GM21381 (cell line): ENCODE results near the gene BHLHE41.
A peak's percentile ranks its signal among the peaks of the same experiment; 100 is the strongest.

Experiments
- ATAC-seq: cut with Tn5 transposase; IDR thresholded peaks from one replicate; pipeline ENCODE4 v1.9.1; 2021; ENCODE audit warnings: mild to moderate bottlenecking, moderate library complexity; ENCODE audit not compliant: unreplicated experiment

The BHLHE41 gene

GRCh38 chr12:26124446-26125399 is at the start of gene BHLHE41:
BHLHE41 (minus strand) TSS chr12:26125037; CDS start chr12:26124779, 258 bp downstream.
- ATAC-seq: no peak

- ATAC-seq: no peak
Observed at GRCh38 chr12:26172946-26173552, 48.2 kb upstream of the BHLHE41 start.

- ATAC-seq: no peak
Observed at GRCh38 chr12:26172539-26172938, 47.7 kb upstream of the BHLHE41 start.

GRCh38 chr12:26172013-26172412 is 47.2 kb upstream of the BHLHE41 start:
- no peak for ATAC-seq

- ATAC-seq: no peak
Observed at GRCh38 chr12:26164118-26164517, 39.3 kb upstream of the BHLHE41 start.

GRCh38 chr12:26162905-26163304 is 38.1 kb upstream of the BHLHE41 start:
- peak; percentile 85 for ATAC-seq

- no peak for ATAC-seq
Observed at GRCh38 chr12:26162174-26162573, 37.3 kb upstream of the BHLHE41 start.

GRCh38 chr12:26158078-26158764 is 33.4 kb upstream of the BHLHE41 start:
- no peak for ATAC-seq

GRCh38 chr12:26157001-26157400 is 32.2 kb upstream of the BHLHE41 start:
- ATAC-seq: peak; percentile 12

- ATAC-seq: peak; percentile 88
Observed at GRCh38 chr12:26156201-26156871, 31.5 kb upstream of the BHLHE41 start.

- no peak for ATAC-seq
Observed at GRCh38 chr12:26153421-26154154, 28.8 kb upstream of the BHLHE41 start.

GRCh38 chr12:26152507-26153102 is 27.8 kb upstream of the BHLHE41 start:
- no peak for ATAC-seq

- ATAC-seq: no peak
Observed at GRCh38 chr12:26150736-26151450, 26.1 kb upstream of the BHLHE41 start.

- no peak for ATAC-seq
Observed at GRCh38 chr12:26149968-26150500, 25.2 kb upstream of the BHLHE41 start.

GRCh38 chr12:26148291-26148690 is 23.5 kb upstream of the BHLHE41 start:
- no peak for ATAC-seq

- ATAC-seq: no peak
Observed at GRCh38 chr12:26143291-26143690, 18.5 kb upstream of the BHLHE41 start.

GRCh38 chr12:26138860-26139259 is 14.0 kb upstream of the BHLHE41 start:
- no peak for ATAC-seq

GRCh38 chr12:26136688-26137087 is 11.9 kb upstream of the BHLHE41 start:
- no peak for ATAC-seq

GRCh38 chr12:26135571-26135970 is 10.7 kb upstream of the BHLHE41 start:
- ATAC-seq: no peak
